ENCODE data around the gene RETNLB.

The RETNLB gene, protein sequence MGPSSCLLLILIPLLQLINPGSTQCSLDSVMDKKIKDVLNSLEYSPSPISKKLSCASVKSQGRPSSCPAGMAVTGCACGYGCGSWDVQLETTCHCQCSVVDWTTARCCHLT

DNA sequence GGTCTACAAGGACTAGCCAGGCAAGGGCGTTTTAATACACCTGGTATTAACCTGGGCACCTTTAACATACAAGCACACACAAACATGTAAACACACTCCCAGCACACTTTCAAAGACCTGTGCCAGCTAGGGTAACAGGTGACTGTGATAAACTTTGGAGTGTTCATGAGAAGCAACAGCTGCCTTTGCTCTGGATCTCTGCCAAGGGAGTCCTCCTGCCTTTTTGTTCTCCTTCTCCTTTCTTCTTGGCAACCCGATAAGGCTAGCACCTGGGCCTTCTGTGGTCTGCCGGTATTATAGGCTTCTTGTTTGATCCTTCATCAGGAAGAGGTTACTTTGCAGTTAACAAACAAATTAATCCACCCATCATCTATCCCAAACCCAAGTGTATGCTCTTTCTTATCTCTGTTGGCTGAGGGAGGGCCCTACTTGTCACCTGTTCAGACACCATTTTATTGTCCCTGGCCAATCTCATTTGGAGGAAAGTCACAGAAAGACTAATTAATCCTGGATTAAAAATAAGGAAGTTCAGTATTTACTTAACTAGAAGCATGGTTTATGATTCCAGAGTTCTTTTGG is at the start of gene RETNLB:
Gene RETNLB (minus strand): TSS at position 7 of the 579 bp plus-strand sequence. CDS start 225 bp downstream, outside the sequence.
- DNase-seq = no peak

DNA sequence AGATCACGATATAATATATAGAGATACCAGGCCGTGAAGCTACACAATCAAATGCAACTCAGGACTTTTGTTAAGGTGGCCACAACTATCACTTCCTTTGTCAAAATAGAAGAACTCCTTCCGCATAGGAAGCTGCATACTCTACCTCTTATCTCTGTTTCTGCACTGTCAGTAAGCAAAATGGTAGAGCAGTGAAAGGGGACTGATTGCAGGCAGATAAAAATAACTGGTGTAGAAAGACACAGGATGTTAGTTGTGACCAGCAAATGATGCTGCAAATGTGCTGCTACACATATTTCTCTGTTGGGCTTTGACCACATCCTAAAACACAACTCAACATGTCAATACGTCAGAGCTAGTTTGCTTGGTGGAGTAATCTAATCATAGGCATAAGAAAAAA is 49.1 kb upstream of the RETNLB start:
- DNase-seq = no peak

DNA sequence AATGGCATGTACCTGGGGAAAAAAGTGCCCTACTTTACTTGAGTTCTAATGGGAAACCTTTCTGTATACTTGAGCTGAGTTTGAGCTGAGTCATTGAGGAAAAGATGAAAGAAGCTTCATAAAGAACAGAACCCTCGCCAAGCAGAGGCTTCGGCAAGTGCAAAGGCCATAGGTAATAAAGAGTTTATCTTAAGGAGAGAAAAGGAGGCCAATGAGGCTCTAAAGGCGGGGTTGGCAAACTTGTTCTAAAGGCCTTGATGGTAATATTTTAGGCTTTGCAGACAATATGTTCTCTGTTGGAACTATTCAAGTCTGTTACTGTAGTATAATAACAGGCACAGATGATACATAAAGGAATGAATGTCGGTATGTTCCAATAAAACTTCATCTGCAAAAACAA is 47.8 kb upstream of the RETNLB start:
- DNase-seq = no peak

DNA sequence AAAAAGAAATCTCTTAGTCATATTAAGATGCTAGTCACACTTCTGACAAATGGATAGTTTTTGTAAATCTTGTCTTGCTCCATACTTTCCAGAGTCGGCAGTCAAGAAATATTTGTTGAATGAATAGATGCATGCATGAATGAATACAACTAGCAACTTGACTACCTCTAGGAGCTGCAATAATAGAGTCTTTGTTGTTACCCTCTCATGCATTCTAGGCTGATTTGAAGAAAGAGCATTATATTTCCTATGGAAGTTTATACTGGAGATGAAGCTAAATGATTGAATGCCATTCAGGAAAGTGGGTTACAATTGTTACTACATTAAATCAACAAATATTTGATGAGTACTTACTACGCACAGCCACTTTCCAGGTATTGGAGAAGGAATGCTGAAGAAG is 47.2 kb upstream of the RETNLB start:
- peak; percentile 29 for DNase-seq

DNA sequence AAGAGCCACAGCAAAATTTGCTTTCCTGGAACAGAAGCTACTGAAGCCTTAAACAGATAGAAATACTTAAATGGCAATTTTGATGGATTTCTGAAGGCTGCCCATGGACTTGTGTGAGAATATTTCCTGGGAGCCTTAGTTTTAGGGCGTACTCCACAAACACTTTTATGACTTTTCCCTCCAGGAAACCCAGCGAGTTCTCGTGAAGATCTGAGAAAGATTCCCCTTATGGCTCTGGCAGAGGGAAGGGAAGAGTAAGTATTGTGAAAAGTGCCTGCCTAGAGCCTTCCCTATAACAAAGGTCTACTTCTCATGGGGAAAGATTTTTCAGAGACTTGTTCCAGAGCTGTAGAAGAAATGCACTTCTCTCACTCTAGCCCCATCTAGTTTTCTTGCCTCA is 34.3 kb upstream of the RETNLB start:
- no peak for DNase-seq

DNA sequence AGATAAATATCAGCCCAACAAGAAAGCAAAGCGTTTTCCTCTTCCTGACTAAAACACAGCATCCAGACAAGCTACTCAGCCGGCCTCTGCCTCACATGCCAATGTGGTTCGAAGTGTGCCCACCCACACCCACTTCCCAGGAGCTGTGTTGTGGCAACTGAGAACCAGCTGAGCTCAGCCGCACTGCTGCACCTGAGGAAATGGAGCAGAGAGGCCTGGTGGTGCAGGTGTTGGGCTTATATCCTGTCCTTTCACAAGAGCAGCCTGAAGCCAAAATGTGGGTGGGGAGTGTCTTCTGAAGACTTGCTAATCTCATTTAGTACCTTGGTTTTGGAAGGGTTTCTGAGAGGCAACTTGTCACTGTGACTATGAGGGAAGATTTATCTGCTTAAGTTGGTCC is 23.0 kb upstream of the RETNLB start:
- DNase-seq = no peak

DNA sequence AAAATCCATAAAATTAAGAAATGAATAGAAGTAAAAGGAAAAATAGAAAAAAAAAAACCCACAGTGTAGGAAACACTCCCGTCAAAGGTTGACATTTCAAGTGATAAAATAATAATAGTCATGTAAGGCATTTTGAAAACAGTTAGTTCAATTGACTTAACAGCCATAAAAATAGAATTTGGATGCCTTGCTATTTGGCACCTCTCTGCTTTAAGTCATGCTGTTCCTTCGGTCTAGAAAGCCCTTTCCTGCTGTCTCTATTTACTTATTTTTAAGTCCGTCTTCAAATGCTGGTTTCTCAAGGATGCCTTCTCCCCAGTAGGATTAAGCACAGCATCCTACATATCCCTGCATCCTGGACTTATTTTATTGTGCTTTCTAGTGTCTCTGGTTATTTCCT is 22.3 kb upstream of the RETNLB start:
- DNase-seq = no peak

DNA sequence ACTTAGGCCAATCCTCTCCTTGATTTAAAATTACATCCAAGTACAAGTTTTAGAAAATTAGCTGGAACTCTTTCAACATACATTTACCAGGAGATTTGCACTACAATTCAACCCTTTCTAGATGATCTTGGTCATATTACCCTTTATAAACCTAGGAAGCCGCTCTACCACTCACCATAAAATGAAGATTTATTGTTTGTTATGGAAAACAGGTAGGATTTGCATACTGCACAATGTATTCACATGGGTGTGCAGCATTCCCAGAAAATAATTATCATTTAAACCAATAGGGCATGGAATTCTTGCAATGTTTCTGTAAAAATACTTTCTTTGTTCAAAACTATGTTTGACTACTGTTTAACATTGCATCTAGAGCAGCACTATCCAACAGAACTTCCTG is 18.4 kb upstream of the RETNLB start:
- DNase-seq = no peak

DNA sequence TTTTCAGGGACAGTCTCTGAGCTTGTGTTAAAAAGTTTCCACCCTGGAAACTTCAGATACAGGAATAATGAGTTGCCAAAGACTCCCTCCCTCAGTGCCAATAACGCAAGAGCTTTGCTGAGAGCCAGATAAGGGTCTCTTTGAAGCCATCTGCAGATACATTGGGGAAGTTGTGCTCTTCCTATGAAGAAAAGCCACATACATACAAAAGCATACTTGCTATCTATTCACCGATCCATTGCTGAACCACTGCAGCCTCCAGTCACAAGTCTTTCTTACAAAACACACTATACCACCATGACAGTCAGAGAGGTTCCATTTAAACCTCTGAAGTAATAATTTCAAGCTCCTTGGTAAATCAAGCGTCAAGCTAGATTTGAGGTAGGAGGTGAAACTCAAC is 10.0 kb upstream of the RETNLB start:
- DNase-seq = no peak

DNA sequence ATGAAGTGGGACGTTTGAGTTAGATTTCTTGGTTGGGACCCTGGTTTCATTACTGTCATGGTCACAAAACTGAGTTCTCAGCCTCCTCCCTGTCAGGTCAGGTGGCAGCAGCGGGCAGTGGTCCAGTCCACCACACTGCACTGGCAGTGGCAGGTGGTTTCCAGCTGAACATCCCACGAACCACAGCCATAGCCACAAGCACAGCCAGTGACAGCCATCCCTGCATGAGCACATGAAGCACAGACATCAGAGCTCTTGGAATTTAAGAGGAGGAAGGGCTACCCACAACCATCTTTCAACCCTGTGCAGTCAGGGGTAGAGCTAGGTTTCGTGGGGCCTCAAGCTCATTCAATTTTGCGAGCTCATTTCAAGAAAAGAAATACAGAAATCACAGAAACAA is 1.5 kb downstream of the RETNLB start:
- DNase-seq = no peak

DNA sequence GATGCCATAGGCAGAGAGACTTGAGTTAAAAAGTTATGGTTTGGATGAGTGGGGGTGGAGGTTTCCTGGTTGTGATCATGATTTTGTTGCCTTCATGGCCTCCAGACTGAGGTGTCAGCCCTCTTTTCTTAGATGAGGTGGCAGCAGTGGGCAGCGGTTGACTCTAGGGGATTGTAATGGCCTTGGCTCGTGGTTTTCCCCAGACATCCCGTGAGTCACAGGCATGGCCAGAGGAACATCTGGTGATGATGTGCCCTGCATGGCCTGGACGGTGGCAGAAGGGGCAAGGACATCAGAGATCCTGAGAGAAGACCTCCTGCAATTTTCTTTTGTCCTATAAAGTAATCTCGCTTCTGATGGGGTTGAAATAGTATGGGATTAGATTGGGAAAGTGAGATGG is 12.4 kb downstream of the RETNLB start:
- DNase-seq = no peak

DNA sequence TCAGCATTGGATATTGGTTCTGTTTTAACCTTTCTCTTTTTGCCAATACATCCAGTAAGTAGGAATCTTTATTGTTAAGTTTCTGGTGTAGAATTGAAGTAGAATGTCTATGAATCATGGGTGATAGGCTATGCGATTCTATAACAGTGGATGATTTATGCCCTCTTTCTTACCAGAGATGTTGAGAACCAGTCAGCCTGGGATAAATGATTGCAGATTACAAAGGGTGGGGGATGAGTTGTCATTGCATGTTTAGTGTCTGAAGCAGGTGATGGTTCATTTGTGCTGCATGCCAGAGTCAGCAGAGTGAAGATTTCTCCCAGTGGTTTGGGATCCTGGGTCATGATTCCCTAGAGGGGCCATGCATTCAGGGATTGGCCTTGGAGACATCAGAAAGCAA is 14.3 kb downstream of the RETNLB start:
- no peak for DNase-seq

DNA sequence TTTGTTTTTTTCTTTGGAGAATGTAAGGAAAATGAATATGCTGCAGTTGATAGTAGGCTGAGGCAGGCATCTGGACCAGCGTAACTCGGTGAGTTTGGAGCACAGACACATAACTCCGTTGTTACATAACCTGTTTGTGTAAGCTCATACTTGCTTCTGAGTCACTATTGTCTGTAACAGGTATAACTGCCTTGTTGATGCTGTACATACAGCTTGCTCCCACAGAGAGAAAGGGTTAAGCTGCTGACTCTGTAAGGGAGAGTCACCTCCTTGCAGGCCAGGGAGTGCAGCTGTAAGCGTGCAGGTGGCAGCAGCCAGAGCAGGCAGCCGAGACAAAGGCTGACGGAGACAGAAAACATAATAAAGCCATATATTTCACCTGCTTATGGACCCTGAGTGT is 20.4 kb downstream of the RETNLB start:
- no peak for DNase-seq

DNA sequence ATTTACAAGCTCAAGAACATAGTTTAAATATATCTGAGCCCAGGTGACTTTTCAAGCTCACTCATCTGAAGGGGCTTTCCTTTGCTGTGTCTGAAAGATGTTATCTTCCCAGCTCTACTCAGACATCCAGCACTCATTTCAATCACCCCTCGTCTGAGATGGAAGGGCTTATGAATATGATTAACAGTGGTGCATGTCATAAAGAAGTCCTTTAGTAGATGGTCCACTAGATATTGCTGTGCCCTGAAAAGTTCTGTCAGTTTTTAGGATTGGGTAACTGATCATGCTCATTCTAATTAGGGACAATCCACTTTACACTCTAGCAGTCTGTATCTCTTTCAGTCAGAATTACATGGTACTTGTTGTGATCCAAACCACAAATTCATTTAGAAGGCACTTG is 28.3 kb downstream of the RETNLB start:
- no peak for DNase-seq

DNA sequence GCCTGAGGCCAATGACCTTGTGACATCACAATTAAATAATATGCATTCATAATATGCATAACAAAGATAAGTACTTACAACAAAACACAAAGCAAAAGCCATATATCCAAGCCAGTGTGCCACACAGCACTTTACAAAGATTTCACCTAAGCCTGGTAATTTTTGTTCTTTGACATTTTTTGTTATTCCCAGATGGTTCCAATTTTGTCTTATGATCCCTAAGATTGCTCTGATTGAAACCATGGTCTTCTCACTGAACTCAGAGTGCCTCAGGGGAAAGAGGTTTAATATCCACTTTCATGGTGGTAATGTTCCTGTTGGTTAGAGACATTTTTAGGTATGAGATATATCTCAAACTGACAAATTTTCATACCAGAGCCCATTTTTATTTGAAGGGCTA is 29.1 kb downstream of the RETNLB start:
- DNase-seq = no peak

DNA sequence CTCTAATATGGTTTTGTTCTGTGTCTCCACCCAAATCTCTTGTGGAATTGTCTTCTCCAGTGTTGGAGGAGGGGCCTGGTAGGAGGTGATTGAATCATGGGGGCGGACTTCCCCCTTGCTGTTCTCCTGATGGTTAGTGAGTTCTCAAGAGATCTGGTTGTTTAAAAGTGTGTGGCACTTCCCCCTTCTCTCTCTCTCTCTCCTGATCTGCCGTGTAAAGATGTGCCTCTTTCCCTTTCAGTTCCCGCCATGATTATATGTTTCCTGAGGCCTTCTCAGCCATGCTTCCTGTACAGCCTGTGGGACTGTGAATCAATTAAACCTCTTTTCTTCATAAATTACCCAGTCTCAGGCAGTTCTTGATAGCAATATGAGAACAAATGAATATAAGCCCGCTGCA is 33.1 kb downstream of the RETNLB start:
- DNase-seq = no peak

DNA sequence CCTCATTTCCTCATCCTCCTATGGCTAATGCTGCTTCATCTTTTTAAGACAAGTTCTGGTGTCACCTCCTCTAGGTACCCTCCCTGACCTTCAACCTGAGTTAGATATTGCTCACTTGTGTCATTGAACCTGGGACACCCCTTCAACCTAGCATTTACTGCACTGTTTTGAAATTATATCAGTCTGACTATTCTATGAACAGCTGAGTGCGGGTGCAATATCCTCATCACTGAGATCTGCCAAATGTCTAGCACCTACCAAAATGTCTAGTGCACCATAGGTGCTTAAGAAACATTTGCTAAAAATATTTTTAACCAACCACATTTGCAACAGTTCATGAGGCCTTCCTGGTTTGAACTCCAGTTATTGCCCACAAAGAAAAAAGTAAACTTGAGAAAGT is 34.5 kb downstream of the RETNLB start:
- no peak for DNase-seq

DNA sequence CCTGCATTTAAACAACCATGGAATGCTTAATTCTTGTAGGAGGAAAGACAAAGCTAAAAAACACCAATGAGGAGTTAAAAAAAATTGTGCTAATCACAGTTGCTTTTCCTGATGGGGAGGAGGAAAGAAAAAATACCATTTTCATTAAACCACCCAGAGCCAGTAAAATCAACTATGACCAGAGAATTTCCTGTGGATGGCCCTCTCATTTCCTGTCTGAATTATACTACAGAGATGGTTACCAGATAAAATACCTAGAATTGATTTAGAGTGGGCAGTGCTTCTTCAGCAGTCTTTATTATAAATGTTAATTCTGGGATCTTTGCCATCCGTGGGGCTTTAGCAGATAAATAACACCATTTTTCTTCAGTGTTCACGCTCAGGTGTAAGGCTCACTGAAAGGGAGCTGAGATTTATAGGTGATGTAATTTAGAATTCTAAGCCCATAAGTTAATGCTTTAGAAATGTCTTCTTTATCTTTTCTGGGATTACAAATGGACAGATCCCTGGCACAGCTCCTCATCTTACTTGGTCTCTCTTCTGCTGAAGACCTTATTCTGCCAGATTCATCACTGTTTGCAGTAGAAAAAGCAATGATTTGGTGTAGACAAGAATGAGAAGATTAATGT is 37.9 kb downstream of the RETNLB start:
- no peak for DNase-seq

DNA sequence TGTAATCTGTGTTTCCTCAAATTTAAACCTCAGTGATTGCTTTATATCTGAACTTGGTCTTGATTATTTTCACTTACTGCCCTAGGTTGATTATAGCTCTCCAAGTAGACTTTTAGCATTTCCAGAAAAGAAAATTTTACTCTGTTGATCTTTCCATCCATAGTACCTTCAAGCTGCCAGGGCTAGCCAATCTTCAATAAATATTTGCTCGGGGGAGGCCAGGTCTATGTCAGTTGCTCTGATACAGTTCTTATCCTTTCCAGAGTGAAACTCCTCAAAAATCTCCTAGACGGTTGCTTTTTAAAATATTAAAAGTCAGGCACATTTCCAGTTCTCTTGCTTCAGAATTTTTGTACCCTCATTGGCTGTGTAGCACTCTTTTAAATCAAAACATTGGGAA is 38.8 kb downstream of the RETNLB start:
- no peak for DNase-seq

DNA sequence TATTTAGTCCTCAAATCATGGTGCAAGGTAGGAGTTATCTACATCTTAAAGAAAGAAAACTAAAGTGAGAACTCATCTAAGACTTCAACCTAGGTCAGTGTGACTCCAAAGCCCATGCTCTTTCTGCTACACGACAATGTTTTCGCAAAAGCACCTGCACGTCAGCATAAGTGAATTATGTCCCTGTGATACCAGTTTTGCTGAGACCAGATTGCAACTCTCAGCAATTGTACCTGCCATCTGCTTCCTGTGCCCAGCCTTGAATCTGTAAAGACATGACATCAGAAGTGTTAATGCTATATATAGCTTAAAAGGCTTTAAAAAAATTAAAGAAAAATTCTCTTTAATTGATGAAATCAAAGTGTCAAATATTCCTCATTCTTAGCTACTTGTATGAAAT is 43.4 kb downstream of the RETNLB start:
- no peak for DNase-seq

DNA sequence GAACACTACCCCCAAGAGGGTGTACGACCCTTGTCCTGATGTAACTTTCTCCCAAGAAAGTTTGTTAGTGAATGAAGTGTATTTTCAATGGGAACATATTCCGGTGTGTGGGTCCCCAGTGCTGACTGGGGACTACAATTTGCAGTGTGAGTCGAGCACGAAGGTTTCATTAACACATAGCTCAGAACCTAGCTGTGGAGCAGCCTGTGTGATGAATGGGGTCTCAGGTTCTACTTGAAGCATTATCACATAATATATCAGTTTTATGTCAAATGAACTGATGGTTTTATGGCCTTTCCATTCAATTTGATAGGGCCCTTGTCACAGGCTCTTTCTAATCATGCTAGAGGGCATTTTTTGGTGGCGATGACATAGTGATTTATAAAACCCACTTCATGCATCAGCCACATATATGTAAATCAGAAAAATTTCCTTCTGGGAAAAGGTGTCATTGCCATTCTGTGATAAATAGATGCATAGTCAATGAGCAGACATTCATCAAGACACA is 44.1 kb downstream of the RETNLB start:
- no peak for DNase-seq

Measured in retina (tissue), 1 donor.